Mesenteric fat pad (tissue), 1 donor: ENCODE measurements around the gene NRG3. TPM values are rescaled to one million over a fixed set of nuclear protein-coding genes. Genes with fewer than 3 reads are reported as not detected.

ENCODE experiments used
- DNase-seq: peaks from one replicate; pipeline ENCODE4 v3.0.0-alpha.2; 2020; ENCODE audit warnings: low spot score
- total RNA-seq: library from RNA; stranded (reverse); fragmentation: NEBNext Ultra II Directional; extraction: Animal tissue kit (Norgen Biotek cat#: 25700); gene quantifications from one replicate; pipeline ENCODE4 v1.2.1, GENCODE V29; 2021
- donor health status: DM: yes; HTN: yes; CAD: no.

Gene NRG3
- total RNA-seq, 1 donor from 2014 or later, result 0.19 TPM

GRCh38 chr10:82378146-82378545 is 503.2 kb downstream of the NRG3 start:
- DNase-seq, result no peak

GRCh38 chr10:82383350-82383749 is 508.4 kb downstream of the NRG3 start:
- no peak for DNase-seq

- no peak for DNase-seq
Measured at GRCh38 chr10:82390866-82391658, 516.1 kb downstream of the NRG3 start.

- no peak for DNase-seq
Measured at GRCh38 chr10:82391971-82392370, 517.0 kb downstream of the NRG3 start.

- no peak for DNase-seq
Measured at GRCh38 chr10:82392533-82392932, 517.5 kb downstream of the NRG3 start.

- DNase-seq, result no peak
Measured at GRCh38 chr10:82394122-82394521, 519.1 kb downstream of the NRG3 start.

- no peak for DNase-seq
Measured at GRCh38 chr10:82394987-82395386, 520.0 kb downstream of the NRG3 start.

GRCh38 chr10:82396886-82397285 is 521.9 kb downstream of the NRG3 start:
- DNase-seq, result no peak

GRCh38 chr10:82397854-82398253 is 522.9 kb downstream of the NRG3 start:
- no peak for DNase-seq

- no peak for DNase-seq
Measured at GRCh38 chr10:82399850-82400249, 524.9 kb downstream of the NRG3 start.

GRCh38 chr10:82400841-82401240 is 525.8 kb downstream of the NRG3 start:
- no peak for DNase-seq

- DNase-seq, result no peak
Measured at GRCh38 chr10:82402906-82403401, 528.0 kb downstream of the NRG3 start.

GRCh38 chr10:82409671-82410070 is 534.7 kb downstream of the NRG3 start:
- DNase-seq, result no peak

GRCh38 chr10:82411416-82411815 is 536.4 kb downstream of the NRG3 start:
- DNase-seq, result no peak

GRCh38 chr10:82420001-82420400 is 545.0 kb downstream of the NRG3 start:
- no peak for DNase-seq

GRCh38 chr10:82429302-82429701 is 554.3 kb downstream of the NRG3 start:
- no peak for DNase-seq

GRCh38 chr10:82438277-82438676 is 563.3 kb downstream of the NRG3 start:
- DNase-seq, result no peak

GRCh38 chr10:82440775-82441174 is 565.8 kb downstream of the NRG3 start:
- no peak for DNase-seq

- DNase-seq, result no peak
Measured at GRCh38 chr10:82452046-82452445, 577.1 kb downstream of the NRG3 start.

- no peak for DNase-seq
Measured at GRCh38 chr10:82452676-82453075, 577.7 kb downstream of the NRG3 start.

- DNase-seq, result no peak
Measured at GRCh38 chr10:82453678-82454293, 578.8 kb downstream of the NRG3 start.

- no peak for DNase-seq
Measured at GRCh38 chr10:82462910-82463551, 588.0 kb downstream of the NRG3 start.
